Kidney tubule cell (primary cell): ENCODE results near the gene SIRPG.
"Not testable (repeated sequence)": the region's sequence is repeated elsewhere in the genome, so short reads cannot be mapped to it uniquely, and the experiment has no call there.

Experiments
- DNase-seq: peaks from one replicate; pipeline ENCODE4 v3.0.0-alpha.2; 2018; ENCODE audit warnings: low spot score

SIRPG gene

GRCh38 chr20:1635291-1635979 is 22.1 kb downstream of the SIRPG start:
- DNase-seq: no peak

- DNase-seq: peak; percentile 55
Observed at GRCh38 chr20:1633535-1633934, 24.0 kb downstream of the SIRPG start.

DNA sequence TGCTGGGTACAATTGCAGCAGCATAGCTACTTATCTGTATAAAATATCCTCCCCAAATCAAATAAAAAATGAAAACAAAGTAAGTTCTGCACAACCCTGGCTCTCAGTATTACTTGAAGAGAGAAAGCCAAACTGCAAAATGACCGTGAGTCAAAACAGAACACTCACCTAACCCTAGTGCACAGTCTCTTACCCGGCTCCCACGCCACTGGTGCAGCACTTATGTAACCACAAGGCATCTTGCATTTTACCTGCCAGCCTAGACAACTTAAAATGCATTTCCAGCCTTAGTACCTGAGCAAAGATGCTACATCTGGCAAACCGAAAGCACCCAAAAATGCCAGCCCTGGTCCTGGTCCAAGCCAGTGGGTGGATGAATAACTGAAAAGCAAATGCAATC is 25.4 kb downstream of the SIRPG start:
- no peak for DNase-seq

DNA sequence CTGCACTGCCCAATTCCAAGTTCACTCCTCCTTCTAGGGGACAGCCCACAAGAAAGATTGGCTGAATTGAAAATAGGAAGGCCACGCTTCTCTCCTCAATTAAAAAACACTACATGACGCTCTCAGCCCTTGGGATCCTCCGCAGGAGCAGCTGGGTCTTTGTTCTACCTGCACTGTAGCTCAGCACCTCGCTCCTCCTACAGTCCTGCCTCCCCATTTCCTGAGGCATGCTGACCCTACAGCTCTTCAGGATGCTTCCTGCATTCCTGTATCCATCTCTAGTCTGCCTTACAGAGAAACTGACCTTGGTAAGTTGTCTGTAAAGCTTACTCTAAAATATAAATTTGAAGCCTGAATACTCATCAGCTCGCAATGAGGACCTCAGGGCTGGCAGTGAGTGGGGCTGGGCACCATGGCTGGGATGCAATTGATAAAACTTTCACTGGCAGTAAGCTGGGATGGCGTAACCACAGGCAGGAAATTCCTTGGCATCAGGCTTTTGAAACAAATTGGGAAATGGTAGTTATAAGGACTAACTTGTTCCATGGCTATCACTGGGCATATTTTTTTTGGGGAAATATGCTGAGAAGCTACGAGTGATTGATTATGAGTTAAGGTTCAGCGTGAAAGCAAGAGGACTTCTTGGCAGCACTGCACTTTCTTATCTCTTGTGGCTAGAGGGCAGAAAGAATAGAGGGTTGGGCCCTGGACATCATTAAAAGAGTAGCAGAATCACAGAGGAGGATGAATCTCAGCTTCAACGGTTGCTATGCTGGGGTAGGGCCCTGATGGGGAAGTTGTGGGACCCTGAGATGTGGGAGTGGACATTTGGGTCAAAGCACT is 26.0 kb downstream of the SIRPG start:
- DNase-seq: no peak

DNA sequence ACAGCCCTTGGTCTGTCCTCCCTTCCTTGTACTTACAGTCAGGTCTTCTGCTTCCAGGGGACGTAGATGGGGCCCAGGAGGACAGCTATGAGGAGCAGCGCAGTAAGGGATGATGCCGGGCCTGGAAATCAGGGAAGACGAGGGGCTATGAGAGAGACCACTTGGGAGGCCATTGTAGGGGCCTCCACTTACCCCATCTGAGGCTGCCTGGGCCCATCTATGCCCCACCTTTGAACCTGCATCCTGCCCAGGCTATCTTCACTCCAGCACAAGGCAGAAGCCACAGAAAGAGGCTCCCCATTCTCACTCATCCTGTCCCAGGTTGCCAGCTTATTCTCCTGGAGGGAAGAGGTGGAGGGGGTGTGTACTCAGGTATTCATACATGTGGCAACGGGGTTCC is 27.4 kb downstream of the SIRPG start:
- DNase-seq: no peak

- peak; percentile 31 for DNase-seq
Observed at GRCh38 chr20:1629321-1629720, 28.3 kb downstream of the SIRPG start.

- DNase-seq: no peak
Observed at GRCh38 chr20:1628621-1629020, 29.0 kb downstream of the SIRPG start.

GRCh38 chr20:1627200-1627550 is 30.4 kb downstream of the SIRPG start:
- DNase-seq: peak; percentile 78

- DNase-seq: peak; percentile 0
Observed at GRCh38 chr20:1626528-1627199, 30.9 kb downstream of the SIRPG start.

DNA sequence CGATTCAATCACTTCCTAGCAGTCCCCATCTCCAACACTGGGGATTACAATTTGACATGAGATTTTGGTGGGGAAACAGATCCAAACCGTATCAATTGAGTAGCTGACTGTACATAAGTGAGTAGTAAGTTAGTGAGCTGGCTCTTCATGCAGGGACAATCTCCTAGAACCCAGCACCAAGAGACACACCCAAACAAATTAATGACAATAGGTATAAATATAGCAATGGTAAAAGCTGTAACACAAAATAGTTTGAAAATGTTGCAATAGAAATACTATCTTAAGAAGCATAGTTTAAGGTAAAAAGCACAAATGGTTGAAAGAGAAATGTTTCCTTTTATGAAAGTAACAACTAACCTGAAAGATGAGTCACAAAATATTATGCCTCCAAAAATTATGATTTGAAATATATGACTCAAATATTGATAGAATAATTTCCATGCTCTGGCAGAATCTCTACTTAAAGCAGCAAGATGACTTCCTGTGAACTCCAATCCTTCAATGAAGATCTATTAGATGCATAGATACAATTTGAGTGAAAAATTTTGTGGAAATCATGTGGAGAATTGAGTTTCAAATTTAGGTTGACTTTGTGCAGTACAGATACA is 32.4 kb downstream of the SIRPG start:
- no peak for DNase-seq

GRCh38 chr20:1623501-1624205 is 33.9 kb downstream of the SIRPG start:
- DNase-seq: peak; percentile 1

DNA sequence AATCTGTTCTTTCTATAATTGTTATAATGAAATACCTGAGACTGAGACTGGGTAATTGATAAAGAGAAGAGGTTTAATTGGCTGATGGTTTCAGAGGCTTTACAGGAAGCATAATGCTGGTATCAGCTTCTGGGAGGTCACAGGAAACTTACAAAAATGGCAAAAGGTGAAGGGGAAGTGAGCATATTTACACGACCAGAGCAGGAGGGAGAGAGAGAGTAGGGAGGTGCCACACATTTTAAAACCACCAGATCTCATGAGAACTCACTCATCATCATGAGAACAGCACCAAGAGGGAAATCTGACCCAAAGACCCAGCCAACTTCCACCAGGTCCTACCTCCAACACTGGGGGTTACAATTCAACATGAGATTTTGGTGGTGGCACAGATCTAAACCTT is 35.1 kb downstream of the SIRPG start:
- DNase-seq: peak; percentile 18

- DNase-seq: peak; percentile 63
Observed at GRCh38 chr20:1621316-1621715, 36.3 kb downstream of the SIRPG start.

DNA sequence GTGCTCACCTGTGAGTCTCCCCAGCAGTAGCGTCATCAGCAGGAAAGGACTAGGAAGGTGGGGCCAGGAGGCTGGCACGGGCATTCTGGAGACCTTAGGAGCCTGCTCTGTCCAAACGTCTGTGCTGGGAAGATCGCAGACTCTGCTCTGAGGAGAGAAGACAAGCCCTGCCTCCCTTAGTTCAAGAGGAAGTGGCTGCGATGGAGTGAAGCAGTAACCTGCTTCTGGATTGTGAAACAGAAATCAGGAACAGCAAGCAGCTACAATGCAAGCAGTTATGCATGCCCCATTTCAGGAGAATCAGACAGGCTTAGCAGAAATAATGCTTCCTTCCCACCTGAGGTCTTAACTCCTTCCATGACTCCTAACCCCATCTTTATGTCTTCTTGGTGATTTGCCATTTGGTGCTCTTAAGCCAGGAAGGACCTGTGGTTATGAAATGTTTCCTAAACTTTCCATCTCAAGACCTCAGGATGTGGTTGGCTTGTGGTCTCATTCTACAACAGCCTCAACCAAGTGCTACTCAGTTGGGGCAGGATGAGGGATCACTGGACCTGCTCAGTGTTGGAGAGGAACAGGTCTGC is 37.6 kb downstream of the SIRPG start, which contains the start of gene SIRPB1:
Gene SIRPB1 (minus strand): TSS at position 149 of the 584 bp plus-strand sequence. CDS start 65 bp downstream, at position 84.
- peak; percentile 91 for DNase-seq

GRCh38 chr20:1618954-1619540 is 38.5 kb downstream of the SIRPG start:
- no peak for DNase-seq

- peak; percentile 1 for DNase-seq
Observed at GRCh38 chr20:1618479-1618878, 39.1 kb downstream of the SIRPG start.

DNA sequence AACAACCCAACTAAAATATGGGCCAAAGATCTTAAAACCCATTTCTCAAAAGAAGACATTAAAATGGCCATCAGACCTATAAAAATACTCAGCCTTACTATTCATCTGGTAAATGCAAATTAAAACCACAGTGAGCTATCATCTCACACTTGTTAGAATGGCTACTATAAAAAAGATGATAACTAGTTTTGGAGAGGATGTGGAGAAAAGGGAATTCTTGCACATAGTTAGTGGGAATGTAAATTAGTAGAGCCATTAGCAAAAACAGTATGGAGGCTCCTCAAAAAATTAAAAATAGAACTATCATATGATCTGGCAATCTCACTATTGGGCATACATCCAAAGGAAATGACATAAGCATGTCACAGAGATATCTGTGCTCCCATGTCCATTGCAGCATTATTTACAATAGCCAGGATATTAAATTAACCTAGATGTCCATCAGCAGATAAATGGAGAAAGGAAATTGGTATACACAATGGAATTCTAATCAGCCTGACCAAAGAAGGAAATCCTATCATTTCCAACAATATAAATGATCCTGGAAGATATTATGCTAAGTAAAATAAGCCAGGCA is 40.6 kb downstream of the SIRPG start:
- peak; percentile 11 for DNase-seq

DNA sequence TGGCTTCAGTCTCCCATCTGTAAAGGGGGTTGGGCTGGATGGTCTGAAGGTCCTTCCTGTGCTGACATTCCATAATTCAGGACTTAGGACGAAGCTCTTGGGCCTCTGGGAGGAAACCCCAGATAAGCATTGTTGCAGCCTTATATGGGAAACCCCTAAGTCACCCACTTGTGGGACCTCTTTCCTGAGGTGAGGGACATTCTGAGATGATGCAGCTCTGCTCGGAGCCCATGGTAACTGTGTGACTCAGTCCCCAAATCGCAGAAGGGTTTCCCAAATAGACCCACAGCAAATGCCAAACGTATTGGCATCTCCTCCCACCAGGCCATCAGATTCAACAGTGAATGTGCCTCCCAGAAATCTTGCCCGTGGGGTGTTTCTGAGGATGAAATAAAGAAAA is 47.2 kb downstream of the SIRPG start:
- DNase-seq: not testable (repeated sequence)

- DNase-seq: not testable (repeated sequence)
Observed at GRCh38 chr20:1608678-1609347, 48.8 kb downstream of the SIRPG start.

DNA sequence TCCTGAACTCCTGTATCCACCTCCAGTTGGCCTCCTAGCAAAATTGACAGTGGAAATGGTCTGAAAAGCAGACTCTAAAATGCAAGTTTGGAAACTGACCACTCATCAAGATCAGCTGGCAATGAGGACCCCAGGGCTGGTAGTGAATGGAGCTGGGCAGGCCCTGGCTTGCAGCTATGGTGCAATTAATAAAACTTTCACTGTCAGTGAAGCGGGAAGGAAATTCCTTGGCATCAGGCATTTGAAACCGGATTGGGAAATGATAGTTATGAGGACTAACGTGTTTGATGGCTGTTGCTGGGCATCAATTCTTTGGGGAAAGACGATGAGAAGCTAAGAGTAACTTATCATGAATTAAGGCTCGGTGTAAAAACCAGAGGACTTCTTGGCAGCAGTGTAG is 56.8 kb downstream of the SIRPG start:
- DNase-seq: no peak
